Measurements from ENCODE around the gene NFE2L2. TPM values are rescaled to one million over a fixed set of nuclear protein-coding genes. Genes with fewer than 3 reads are reported as not detected.

Gene NFE2L2
- total and polyA plus RNA-seq, 12 donors: 26.4 to 67.9 (median 54.9) TPM

DNA sequence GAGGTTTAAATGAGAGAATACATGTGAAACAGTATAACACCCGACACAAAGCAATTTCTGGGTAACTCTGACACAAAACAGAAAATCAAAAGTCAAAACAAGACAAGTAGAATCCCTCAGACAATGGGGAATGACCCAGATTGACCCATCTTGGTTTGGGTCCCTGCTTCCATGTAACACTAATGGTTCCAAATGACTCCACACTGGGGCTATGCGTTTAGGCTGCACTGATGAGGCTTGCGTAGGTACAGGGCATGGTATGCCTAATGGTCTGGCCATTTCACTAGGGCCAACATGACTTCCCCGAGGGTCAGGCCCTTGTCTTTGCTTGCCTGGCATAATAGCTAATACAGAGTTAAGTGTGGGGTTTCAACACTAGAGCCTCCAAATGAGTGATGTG lies 27.2 kb upstream of the NFE2L2 start:
- Histone ChIP-seq H3K27ac (no peak overlapping the region), H3K36me3 (peaks cover 0 to 8% (median 0%) of the 10 kb centered on the region in 9 donors), H3K27me3 (no peaks in the 10 kb centered on the region), H3K4me1 (peaks cover 0 to 26% (median 13%) of the 10 kb centered on the region in 9 donors), H3K9me3 (no peaks in the 10 kb centered on the region), H3K4me3 (no peak overlapping the region)
- 97 to 99% methylated on average over 4 of the region's 4 CpGs for WGBS, 2 donors
- no peak for DNase-seq
- intact Hi-C loops (cut with DNase I): loop anchor here in 8 of 10 donors (10.0 kb wide), 1 partner anchor 127 kb away; no protein-coding TSS in a partner anchor
- ATAC-seq: no peak
- TF ChIP-seq, protein P1, sequence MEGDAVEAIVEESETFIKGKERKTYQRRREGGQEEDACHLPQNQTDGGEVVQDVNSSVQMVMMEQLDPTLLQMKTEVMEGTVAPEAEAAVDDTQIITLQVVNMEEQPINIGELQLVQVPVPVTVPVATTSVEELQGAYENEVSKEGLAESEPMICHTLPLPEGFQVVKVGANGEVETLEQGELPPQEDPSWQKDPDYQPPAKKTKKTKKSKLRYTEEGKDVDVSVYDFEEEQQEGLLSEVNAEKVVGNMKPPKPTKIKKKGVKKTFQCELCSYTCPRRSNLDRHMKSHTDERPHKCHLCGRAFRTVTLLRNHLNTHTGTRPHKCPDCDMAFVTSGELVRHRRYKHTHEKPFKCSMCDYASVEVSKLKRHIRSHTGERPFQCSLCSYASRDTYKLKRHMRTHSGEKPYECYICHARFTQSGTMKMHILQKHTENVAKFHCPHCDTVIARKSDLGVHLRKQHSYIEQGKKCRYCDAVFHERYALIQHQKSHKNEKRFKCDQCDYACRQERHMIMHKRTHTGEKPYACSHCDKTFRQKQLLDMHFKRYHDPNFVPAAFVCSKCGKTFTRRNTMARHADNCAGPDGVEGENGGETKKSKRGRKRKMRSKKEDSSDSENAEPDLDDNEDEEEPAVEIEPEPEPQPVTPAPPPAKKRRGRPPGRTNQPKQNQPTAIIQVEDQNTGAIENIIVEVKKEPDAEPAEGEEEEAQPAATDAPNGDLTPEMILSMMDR (IDR thresholded peaks at IDR 0.05): no peak

DNA sequence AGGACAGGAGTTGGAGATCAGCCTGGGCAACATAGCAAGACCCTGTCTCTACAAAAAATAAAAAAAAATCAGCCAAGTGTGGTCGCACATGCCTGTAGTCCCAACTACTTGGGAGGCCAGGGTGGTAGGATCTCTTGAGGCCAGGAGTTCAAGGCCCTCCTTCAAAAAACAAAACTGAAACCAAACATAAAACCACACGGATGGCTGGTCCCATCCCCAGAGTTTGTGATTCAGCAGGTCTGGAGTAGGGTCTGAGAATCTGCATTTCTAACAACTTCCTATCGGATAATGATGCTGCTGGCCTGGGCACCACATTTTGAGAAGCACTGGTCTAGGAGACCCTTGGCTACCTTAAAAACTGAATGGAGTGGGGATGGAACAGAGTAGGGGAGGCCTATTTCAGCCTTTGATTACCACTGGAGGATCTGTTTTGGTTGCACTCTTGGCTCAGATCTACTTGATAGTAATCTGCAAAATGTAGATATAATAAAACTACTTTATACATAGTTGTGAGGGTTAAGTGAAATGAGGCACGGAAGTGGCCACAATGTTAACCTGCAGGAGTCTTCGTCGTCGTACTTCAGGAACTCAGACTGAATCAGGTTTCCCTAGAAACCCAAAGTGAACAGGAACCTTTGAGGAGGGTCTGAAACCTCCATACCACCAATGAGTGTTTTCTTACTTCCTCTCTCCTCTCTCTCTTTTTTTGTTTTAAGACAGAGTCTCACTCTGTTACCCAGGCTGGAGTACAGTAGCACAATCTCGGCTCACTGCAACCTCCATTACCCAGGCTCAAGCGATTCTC lies 25.5 kb upstream of the NFE2L2 start:
- Histone ChIP-seq H3K27me3 (no peaks in the 10 kb centered on the region), H3K4me3 (no peak overlapping the region), H3K27ac (no peak overlapping the region), H3K9me3 (no peaks in the 10 kb centered on the region), H3K4me1 (peaks cover 0 to 23% (median 12%) of the 10 kb centered on the region in 9 donors), H3K36me3 (peaks cover 0 to 8% (median 0%) of the 10 kb centered on the region in 9 donors)
- DNase-seq (no peak), ATAC-seq (no peak)
- intact Hi-C loops (cut with DNase I): loop anchor here in 8 of 10 donors (10.0 kb wide), 1 partner anchor 125 kb away; no protein-coding TSS in a partner anchor
- 79 to 92% methylated on average over 9 of the region's 9 CpGs for WGBS, 2 donors
- TF ChIP-seq, protein P1 (IDR thresholded peaks at IDR 0.05): no peak

DNA sequence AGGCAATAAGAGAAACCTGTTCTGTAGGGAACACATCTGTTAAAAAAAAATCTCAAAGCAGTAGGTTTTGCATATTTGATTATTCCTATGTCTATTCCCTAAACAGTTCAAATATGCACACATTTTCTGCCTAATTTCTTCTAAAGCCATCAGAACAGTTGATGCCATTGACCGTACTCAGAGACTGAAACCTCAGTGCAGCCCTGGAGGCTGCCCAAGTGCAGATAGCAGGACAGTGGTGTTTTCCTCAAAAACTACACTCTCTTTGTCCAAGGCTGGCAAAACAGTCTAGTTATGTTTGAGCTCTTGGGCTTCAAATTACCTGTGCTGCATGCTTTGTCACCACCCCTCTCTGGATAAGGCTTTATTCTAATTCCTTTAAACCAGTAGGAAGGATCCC lies 23.3 kb upstream of the NFE2L2 start:
- WGBS, 2 donors: 91 to 97% methylated on average over 1 of the region's 1 CpG
- H3K36me3 ChIP-seq: peaks cover 0 to 8% (median 0%) of the 10 kb centered on the region in 9 donors
- no peak for ATAC-seq

DNA sequence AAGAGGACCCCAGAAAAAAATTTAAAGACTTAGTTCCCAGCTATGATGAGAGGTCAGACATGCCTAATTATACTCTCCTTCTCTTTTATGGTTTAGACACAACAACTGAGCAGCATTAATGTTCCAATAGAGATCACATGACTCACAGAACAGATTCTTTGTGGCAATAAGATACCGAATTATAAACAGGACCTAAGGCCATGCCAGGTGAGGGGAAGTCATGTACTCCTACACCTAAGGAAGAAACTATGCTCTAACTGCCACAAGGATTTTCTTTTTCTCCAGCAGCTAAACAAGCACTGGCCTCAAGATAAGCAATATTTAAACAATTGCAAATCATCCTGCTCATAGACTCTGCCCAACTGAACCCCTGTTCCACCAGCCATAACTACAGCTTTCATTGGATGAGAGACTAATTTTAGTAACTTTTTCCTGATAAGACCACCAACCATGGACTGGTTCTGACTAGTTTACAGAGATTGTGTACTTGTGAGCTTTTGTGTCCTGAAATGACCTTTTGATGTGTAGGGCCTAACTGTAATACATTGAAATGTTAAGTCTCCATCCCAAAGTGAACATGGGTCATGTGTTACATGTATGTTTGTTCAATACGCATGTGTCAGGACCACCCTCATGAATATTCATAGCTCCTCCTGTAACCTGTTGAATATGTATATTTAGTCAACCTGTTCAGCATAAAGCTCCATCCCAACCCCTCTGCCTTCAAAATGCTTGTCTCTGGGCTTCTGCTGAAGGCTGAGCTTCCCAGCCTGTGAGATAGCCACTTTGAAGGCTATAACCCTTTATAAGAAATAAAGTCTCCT lies 21.6 kb upstream of the NFE2L2 start:
- H3K27ac ChIP-seq: no peak overlapping the region
- ATAC-seq: no peak

More for the DNA sequence above, 23.3 kb upstream of the NFE2L2 start:
- Histone ChIP-seq H3K27ac (no peak overlapping the region), H3K27me3 (no peaks in the 10 kb centered on the region), H3K4me3 (no peak overlapping the region), H3K4me1 (peaks cover 0 to 40% (median 17%) of the 10 kb centered on the region in 9 donors), H3K9me3 (no peaks in the 10 kb centered on the region)
- no peak for DNase-seq
- TF ChIP-seq, protein P1 (IDR thresholded peaks at IDR 0.05): no peak
- intact Hi-C loops (cut with DNase I): no loop called here

More for the DNA sequence above, 21.6 kb upstream of the NFE2L2 start:
- H3K36me3 ChIP-seq: peaks cover 0 to 8% (median 0%) of the 10 kb centered on the region in 9 donors
- no peak for DNase-seq
- intact Hi-C loops (cut with DNase I): no loop called here
- H3K27me3 ChIP-seq: no peaks in the 10 kb centered on the region
- no peaks in the 10 kb centered on the region for H3K9me3 ChIP-seq
- TF ChIP-seq, protein P1 (IDR thresholded peaks at IDR 0.05): no peak
- 76 to 82% methylated on average over 2 of the region's 2 CpGs for WGBS, 2 donors
- no peak overlapping the region for H3K4me3 ChIP-seq
- H3K4me1 ChIP-seq: peaks cover 0 to 51% (median 34%) of the 10 kb centered on the region in 9 donors

Measured in heart right ventricle (tissue), 16 donors.